ENCODE results near the gene C6orf120.

C6orf120 gene

GRCh38 chr6:169701954-169702839 is at the start of gene C6orf120, which contains the start of gene WDR27:
C6orf120 (plus strand) TSS chr6:169702126; CDS start chr6:169702460, 334 bp downstream.
WDR27 (minus strand) TSS chr6:169702029; CDS start chr6:169689005, 13,024 bp downstream.
- peak; percentile 82 for DNase-seq (ENCODE audit: low read depth)
- peak; percentile 25; the same call in 1 of the 2 replicates for TF ChIP-seq CTCF (IDR thresholded peaks at IDR 0.05; ENCODE audit: control insufficient read depth, extremely low read depth, insufficient read depth)

GRCh38 chr6:169652896-169653295 is 49.0 kb upstream of the C6orf120 start:
- no peak for TF ChIP-seq CTCF (IDR thresholded peaks at IDR 0.05; ENCODE audit: control insufficient read depth, extremely low read depth, insufficient read depth)
- no peak for DNase-seq (ENCODE audit: low read depth)
- H3K4me3 ChIP-seq (ENCODE audit: low read depth, low read length), result no peak overlapping the region

More at GRCh38 chr6:169701954-169702839, at the start of gene C6orf120, which contains the start of gene WDR27:
- peak within 1 kb of the TSS; percentile 89 for H3K4me3 ChIP-seq (ENCODE audit: low read depth, low read length)

- H3K4me3 ChIP-seq (ENCODE audit: low read depth, low read length), result peak overlapping the region; percentile 66; the same call in 1 of the 2 replicates
- no peak for TF ChIP-seq CTCF (IDR thresholded peaks at IDR 0.05; ENCODE audit: control insufficient read depth, extremely low read depth, insufficient read depth)
- DNase-seq (ENCODE audit: low read depth), result no peak
These were observed 48.2 kb upstream of the C6orf120 start for GRCh38 chr6:169653691-169654090.

GRCh38 chr6:169654598-169655391 is 47.1 kb upstream of the C6orf120 start:
- H3K4me3 ChIP-seq (ENCODE audit: low read depth, low read length), result peak overlapping the region; percentile 66
- TF ChIP-seq CTCF (IDR thresholded peaks at IDR 0.05; ENCODE audit: control insufficient read depth, extremely low read depth, insufficient read depth), result peak; percentile 52

GRCh38 chr6:169656546-169657283 is 45.2 kb upstream of the C6orf120 start:
- DNase-seq (ENCODE audit: low read depth), result no peak
- TF ChIP-seq CTCF (IDR thresholded peaks at IDR 0.05; ENCODE audit: control insufficient read depth, extremely low read depth, insufficient read depth), result no peak
- no peak overlapping the region for H3K4me3 ChIP-seq (ENCODE audit: low read depth, low read length)

More at GRCh38 chr6:169654598-169655391, 47.1 kb upstream of the C6orf120 start:
- DNase-seq (ENCODE audit: low read depth), result peak; percentile 56

- no peak for TF ChIP-seq CTCF (IDR thresholded peaks at IDR 0.05; ENCODE audit: control insufficient read depth, extremely low read depth, insufficient read depth)
- no peak overlapping the region for H3K4me3 ChIP-seq (ENCODE audit: low read depth, low read length)
- no peak for DNase-seq (ENCODE audit: low read depth)
These were observed 44.7 kb upstream of the C6orf120 start for GRCh38 chr6:169657284-169657610.

Measured in LNCaP clone FGC (cell line).